Measurements from ENCODE around the gene FGF3.

DNA sequence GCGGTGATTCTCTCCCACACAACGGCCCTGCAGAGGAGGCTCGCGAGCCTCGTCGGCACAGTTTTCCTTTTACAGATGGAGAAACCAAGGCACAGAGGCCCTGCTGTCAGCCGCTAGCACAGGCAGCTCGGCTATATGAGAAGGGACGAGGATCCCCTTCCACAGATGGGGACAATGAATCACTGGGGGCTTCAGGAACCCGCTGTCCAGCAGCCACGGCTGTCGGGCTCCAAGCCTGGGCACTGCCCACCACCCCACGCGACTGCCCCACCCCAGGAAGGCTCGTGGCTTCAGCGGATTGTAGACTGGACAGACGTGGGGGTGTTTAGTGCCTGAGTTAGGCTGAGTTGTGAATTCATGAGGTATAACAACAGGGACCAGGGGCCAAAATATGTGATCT, 17.2 kb upstream of the FGF3 start:
- TF ChIP-seq, protein P1, sequence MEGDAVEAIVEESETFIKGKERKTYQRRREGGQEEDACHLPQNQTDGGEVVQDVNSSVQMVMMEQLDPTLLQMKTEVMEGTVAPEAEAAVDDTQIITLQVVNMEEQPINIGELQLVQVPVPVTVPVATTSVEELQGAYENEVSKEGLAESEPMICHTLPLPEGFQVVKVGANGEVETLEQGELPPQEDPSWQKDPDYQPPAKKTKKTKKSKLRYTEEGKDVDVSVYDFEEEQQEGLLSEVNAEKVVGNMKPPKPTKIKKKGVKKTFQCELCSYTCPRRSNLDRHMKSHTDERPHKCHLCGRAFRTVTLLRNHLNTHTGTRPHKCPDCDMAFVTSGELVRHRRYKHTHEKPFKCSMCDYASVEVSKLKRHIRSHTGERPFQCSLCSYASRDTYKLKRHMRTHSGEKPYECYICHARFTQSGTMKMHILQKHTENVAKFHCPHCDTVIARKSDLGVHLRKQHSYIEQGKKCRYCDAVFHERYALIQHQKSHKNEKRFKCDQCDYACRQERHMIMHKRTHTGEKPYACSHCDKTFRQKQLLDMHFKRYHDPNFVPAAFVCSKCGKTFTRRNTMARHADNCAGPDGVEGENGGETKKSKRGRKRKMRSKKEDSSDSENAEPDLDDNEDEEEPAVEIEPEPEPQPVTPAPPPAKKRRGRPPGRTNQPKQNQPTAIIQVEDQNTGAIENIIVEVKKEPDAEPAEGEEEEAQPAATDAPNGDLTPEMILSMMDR (IDR thresholded peaks at IDR 0.05 in 2 of 3, conservative IDR thresholded peaks at IDR 0.05 in 1 of 3; ENCODE audit: control insufficient read depth in 2 of 3, extremely low read depth in 1 of 3, insufficient read depth in 1 of 3, low read depth in 3 of 3, low read length in 3 of 3) = no peak
- TF ChIP-seq SIN3A (IDR thresholded peaks at IDR 0.05; ENCODE audit: low read depth, low read length) (no peak), CHD1 (IDR thresholded peaks at IDR 0.05; ENCODE audit: low read depth, low read length) (no peak)
